GM19238 (cell line): Measurements from ENCODE around the gene VRK1.

Experiments
- DNase-seq: peaks from one replicate; pipeline ENCODE4 v3.0.0; 2011; ENCODE audit warnings: low spot score; ENCODE audit not compliant: insufficient read length

VRK1 gene

GRCh38 chr14:96790706-96791105 lies 6.5 kb upstream of the VRK1 start:
- no peak for DNase-seq

GRCh38 chr14:96792003-96792402 lies 5.2 kb upstream of the VRK1 start:
- no peak for DNase-seq

- DNase-seq, result no peak
These were observed 4.6 kb upstream of the VRK1 start for GRCh38 chr14:96792591-96792990.

- DNase-seq, result no peak
These were observed 3.6 kb upstream of the VRK1 start for GRCh38 chr14:96793547-96793946.

- no peak for DNase-seq
These were observed 1.9 kb upstream of the VRK1 start for GRCh38 chr14:96795109-96795828.

GRCh38 chr14:96797582-96798349 lies 584 bp downstream of the VRK1 start:
- DNase-seq, result peak; percentile 23

- no peak for DNase-seq
These were observed 1.8 kb downstream of the VRK1 start for GRCh38 chr14:96798956-96799355.

- no peak for DNase-seq
These were observed 2.4 kb downstream of the VRK1 start for GRCh38 chr14:96799489-96800054.

GRCh38 chr14:96801931-96802330 lies 4.7 kb downstream of the VRK1 start:
- DNase-seq, result no peak

- DNase-seq, result no peak
These were observed 5.8 kb downstream of the VRK1 start for GRCh38 chr14:96802963-96803362.

- DNase-seq, result no peak
These were observed 6.8 kb downstream of the VRK1 start for GRCh38 chr14:96803958-96804357.

- DNase-seq, result no peak
These were observed 7.7 kb downstream of the VRK1 start for GRCh38 chr14:96804895-96805294.

- DNase-seq, result no peak
These were observed 8.8 kb downstream of the VRK1 start for GRCh38 chr14:96805956-96806355.

- no peak for DNase-seq
These were observed 9.7 kb downstream of the VRK1 start for GRCh38 chr14:96806836-96807235.

GRCh38 chr14:96808619-96809406 lies 11.6 kb downstream of the VRK1 start:
- DNase-seq, result no peak

- DNase-seq, result no peak
These were observed 14.1 kb downstream of the VRK1 start for GRCh38 chr14:96811265-96811664.

GRCh38 chr14:96811985-96812667 lies 14.9 kb downstream of the VRK1 start:
- no peak for DNase-seq

GRCh38 chr14:96816281-96816680 lies 19.1 kb downstream of the VRK1 start:
- DNase-seq, result no peak

- no peak for DNase-seq
These were observed 20.8 kb downstream of the VRK1 start for GRCh38 chr14:96817750-96818666.

- DNase-seq, result no peak
These were observed 24.3 kb downstream of the VRK1 start for GRCh38 chr14:96821501-96821900.
